ENCODE data around the gene SAP130. TPM values are rescaled to one million over a fixed set of nuclear protein-coding genes. Genes with fewer than 3 reads are reported as not detected.

Gene SAP130
- total RNA-seq, 1 experiment from 2014 or later, result 45.6 TPM

DNA sequence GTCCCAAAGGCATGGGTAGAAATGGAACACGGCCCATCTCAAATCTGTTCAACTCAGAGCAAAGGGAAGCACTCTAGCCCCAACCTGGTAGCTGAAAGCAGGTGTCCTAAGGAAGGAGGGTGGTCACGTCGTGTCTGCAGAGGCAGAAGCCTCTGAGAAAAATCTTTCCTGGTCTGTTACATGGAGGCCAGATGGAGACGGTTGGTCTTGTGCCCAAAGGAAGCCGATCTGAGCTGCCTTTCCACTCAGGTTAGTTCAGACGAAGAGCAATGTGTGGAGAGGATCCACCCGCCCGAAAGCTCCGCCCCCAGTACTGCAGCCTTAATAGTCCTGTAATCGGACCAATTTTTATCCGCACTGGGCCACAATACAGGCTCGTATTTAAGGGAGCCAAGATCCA, 87.2 kb downstream of the SAP130 start:
- H3K27ac ChIP-seq (ENCODE audit: insufficient read length, low read depth, low read length), result no peak overlapping the region

More for the DNA sequence above, 87.2 kb downstream of the SAP130 start:
- no peak for DNase-seq
- Histone ChIP-seq H4K91ac (ENCODE audit: insufficient read length, low read depth, low read length) (no peak overlapping the region), H2AK5ac (ENCODE audit: insufficient read length, low read length) (no peak overlapping the region), H3K4me1 (ENCODE audit: insufficient read depth, low read length) (no peaks in the 10 kb centered on the region), H3K23me2 (ENCODE audit: insufficient read length, low read depth, low read length, poor library complexity, severe bottlenecking) (no peaks in the 10 kb centered on the region), H2AFZ (ENCODE audit: low read length) (no peak overlapping the region), H4K8ac (replicated peaks; ENCODE audit: insufficient read length, low read depth, low read length) (no peak overlapping the region), H2BK120ac (ENCODE audit: low read depth, low read length, poor library complexity, severe bottlenecking) (no peak overlapping the region), H2BK15ac (ENCODE audit: low read depth, low read length) (no peak overlapping the region), H3K27me3 (ENCODE audit: insufficient read depth, low read length) (no peaks in the 10 kb centered on the region), H3K23ac (ENCODE audit: insufficient read length, low read depth, low read length) (no peak overlapping the region), H4K5ac (ENCODE audit: insufficient read length, low read depth, low read length) (no peak overlapping the region), H3K9me3 (ENCODE audit: control insufficient read depth, low read depth, low read length) (no peaks in the 10 kb centered on the region), H3K9ac (ENCODE audit: extremely low read depth, insufficient read length, low read length) (no peak overlapping the region), H3K79me2 (ENCODE audit: insufficient read depth, low read length) (no peaks in the 10 kb centered on the region), H2BK5ac (ENCODE audit: insufficient read length, low read length) (no peak overlapping the region), H3K18ac (ENCODE audit: insufficient read length, low read depth, low read length) (no peak overlapping the region), H2BK20ac (ENCODE audit: low read depth, low read length, poor library complexity, severe bottlenecking) (no peak overlapping the region), H3K4ac (ENCODE audit: low read depth, low read length) (no peak overlapping the region), H3K14ac (ENCODE audit: insufficient read depth, low read length) (no peak overlapping the region), H4K20me1 (ENCODE audit: control insufficient read depth, insufficient read depth, insufficient read length) (no peaks in the 10 kb centered on the region), H3K56ac (ENCODE audit: insufficient read length, low read depth, low read length) (no peak overlapping the region), H3K79me1 (ENCODE audit: insufficient read depth, low read depth, low read length, poor library complexity, severe bottlenecking) (no peaks in the 10 kb centered on the region), H3K4me2 (ENCODE audit: insufficient read depth, insufficient read length, low read length) (no peak overlapping the region), H2BK12ac (ENCODE audit: insufficient read length, low read depth, low read length) (no peak overlapping the region), H3T11ph (ENCODE audit: low read length) (no peak overlapping the region)
- no peaks in the 10 kb centered on the region for H3K27me3 Mint-ChIP-seq (ENCODE audit: low read depth)
- no peaks in the 10 kb centered on the region for H3K9me3 Mint-ChIP-seq
- no peak overlapping the region for H3K4me3 Mint-ChIP-seq
- WGBS (ENCODE audit: extremely low coverage, insufficient read length, low lambda C conversion rate), result no CpG with 5 or more reads among the region's 12 CpGs
- H3K27ac Mint-ChIP-seq, result peak overlapping the region; percentile 49 to 71 (median 54); a peak in 4 of 7 replicates
- H3K4me1 Mint-ChIP-seq, result no peaks in the 10 kb centered on the region
- TF ChIP-seq CTCF (conservative IDR thresholded peaks at IDR 0.05), result no peak
- H3K36me3 Mint-ChIP-seq (ENCODE audit: insufficient read depth in 1 of 3, low read depth in 3 of 3), result peaks cover 20 to 44% (median 38%) of the 10 kb centered on the region in 3 experiments; a peak in 6 of 7 replicates

Measured in H9 (cell line).